Tibial nerve (tissue), 3 donors: Measurements from ENCODE around the gene PTER.

ENCODE experiments used
- CTCF ChIP-seq, 5 experiments: fragments of 200-600 bp in 3 of 5; fragments of 450-650 bp in 2 of 5; sonication (generic) in 3 of 5; IDR thresholded peaks; one replicate each; pipeline ENCODE4 v1.5.1; 2016 to 2019; ENCODE audit warnings: antibody characterized with exemption in 5 of 5, mild to moderate bottlenecking in 3 of 5, moderate library complexity in 2 of 5
- POLR2A ChIP-seq, 2 donors: fragments of 450-650 bp; IDR thresholded peaks; one replicate each; pipeline ENCODE4 v1.6.1; 2017; ENCODE audit warnings: antibody characterized with exemption in 2 of 2, mild to moderate bottlenecking in 2 of 2, moderate library complexity in 2 of 2

- TF ChIP-seq CTCF (IDR thresholded peaks at IDR 0.05) (no peak), POLR2A (IDR thresholded peaks at IDR 0.05) (no peak)
Observed at GRCh38 chr10:16466001-16466400, 29.2 kb downstream of the PTER start.
